OCI-M1 (cell line): ENCODE measurements around the gene STIL.
"Not testable (repeated sequence)": the region's sequence is repeated elsewhere in the genome, so short reads cannot be mapped to it uniquely, and the experiment has no call there.

ENCODE experiments used
- DNase-seq: peaks from one replicate; lab custom pipeline; 2025; lab: John Stamatoyannopoulos, UW

STIL gene

GRCh38 chr1:47319968-47320367 is 6.0 kb upstream of the STIL start:
- not testable (repeated sequence) for DNase-seq

- no peak for DNase-seq
Measured at GRCh38 chr1:47317841-47318240, 3.9 kb upstream of the STIL start.

GRCh38 chr1:47309427-47309826 is 4.5 kb downstream of the STIL start:
- DNase-seq: no peak

- no peak for DNase-seq
Measured at GRCh38 chr1:47302472-47302871, 11.5 kb downstream of the STIL start.

- DNase-seq: no peak
Measured at GRCh38 chr1:47298025-47298699, 15.8 kb downstream of the STIL start.

GRCh38 chr1:47295579-47295978 is 18.4 kb downstream of the STIL start:
- DNase-seq: no peak

GRCh38 chr1:47294863-47295262 is 19.1 kb downstream of the STIL start:
- DNase-seq: not testable (repeated sequence)

- peak; percentile 26 for DNase-seq
Measured at GRCh38 chr1:47288116-47288515, 25.8 kb downstream of the STIL start.

- no peak for DNase-seq
Measured at GRCh38 chr1:47280142-47280541, 33.8 kb downstream of the STIL start.

GRCh38 chr1:47276850-47277249 is 37.1 kb downstream of the STIL start:
- no peak for DNase-seq

GRCh38 chr1:47275811-47276210 is 38.1 kb downstream of the STIL start:
- DNase-seq: not testable (repeated sequence)

GRCh38 chr1:47265529-47265928 is 48.4 kb downstream of the STIL start:
- DNase-seq: not testable (repeated sequence)

- DNase-seq: peak; percentile 81
Measured at GRCh38 chr1:47262787-47263413, 51.0 kb downstream of the STIL start.

GRCh38 chr1:47257224-47257623 is 56.7 kb downstream of the STIL start:
- no peak for DNase-seq

- no peak for DNase-seq
Measured at GRCh38 chr1:47252795-47253194, 61.2 kb downstream of the STIL start.

- DNase-seq: no peak
Measured at GRCh38 chr1:47252369-47252768, 61.6 kb downstream of the STIL start.

- DNase-seq: no peak
Measured at GRCh38 chr1:47249755-47250154, 64.2 kb downstream of the STIL start.

GRCh38 chr1:47244339-47244862 is 69.5 kb downstream of the STIL start:
- no peak for DNase-seq

GRCh38 chr1:47243910-47244309 is 70.0 kb downstream of the STIL start:
- DNase-seq: no peak

GRCh38 chr1:47241114-47242113 is 72.5 kb downstream of the STIL start:
- DNase-seq: peak; percentile 58

- DNase-seq: peak; percentile 57
Measured at GRCh38 chr1:47238935-47239592, 74.9 kb downstream of the STIL start.

GRCh38 chr1:47235806-47236205 is 78.1 kb downstream of the STIL start:
- no peak for DNase-seq
